Endodermal cell (in vitro differentiated cells): Measurements from ENCODE around the gene PLA2G7. TPM values are rescaled to one million over a fixed set of nuclear protein-coding genes. Genes with fewer than 3 reads are reported as not detected.

ENCODE experiments used
- DNase-seq: peaks from one replicate; pipeline ENCODE4 v3.0.0-alpha.2; 2017
- H3K27ac ChIP-seq: 2 replicates; pipeline ENCODE4 v1.5.1; 2013; ENCODE audit warnings: mild to moderate bottlenecking, low read depth, low read length, moderate library complexity
- H3K27me3 ChIP-seq: 2 replicates; pipeline ENCODE4 v1.6.1; 2013; ENCODE audit warnings: mild to moderate bottlenecking, low read length, moderate library complexity; ENCODE audit not compliant: insufficient read depth, control insufficient read depth, poor library complexity, severe bottlenecking
- H3K36me3 ChIP-seq: 2 replicates; pipeline ENCODE4 v1.7.0; 2013; ENCODE audit warnings: mild to moderate bottlenecking, low read length, moderate library complexity; ENCODE audit not compliant: control insufficient read depth, insufficient read depth
- H3K4me1 ChIP-seq: one replicate; pipeline ENCODE4 v1.7.0; 2013; ENCODE audit warnings: low read length; ENCODE audit not compliant: control insufficient read depth, insufficient read depth
- H3K4me3 ChIP-seq: 2 replicates; pipeline ENCODE4 v1.5.1; 2013; ENCODE audit warnings: mild to moderate bottlenecking, low read length, moderate library complexity
- H3K9ac ChIP-seq: 2 replicates; pipeline ENCODE4 v1.6.1; 2013; ENCODE audit warnings: mild to moderate bottlenecking, low read length, moderate library complexity; ENCODE audit not compliant: poor library complexity, severe bottlenecking; ENCODE audit errors: extremely low read depth
- H3K9me3 ChIP-seq: 2 replicates; pipeline ENCODE4 v1.6.1; 2013; ENCODE audit warnings: mild to moderate bottlenecking, low read length, moderate library complexity; ENCODE audit not compliant: control insufficient read depth
- H3K27ac Mint-ChIP-seq: 2 replicates; pipeline ENCODE4 v1.8.0; 2020; ENCODE audit warnings: mixed read lengths
- H3K27me3 Mint-ChIP-seq: 2 replicates; pipeline ENCODE4 v1.8.0; 2021; ENCODE audit warnings: mild to moderate bottlenecking, mixed read lengths; ENCODE audit not compliant: insufficient read depth
- H3K36me3 Mint-ChIP-seq: 2 replicates; pipeline ENCODE4 v1.8.0; 2020; ENCODE audit warnings: low read depth, mixed read lengths
- H3K4me1 Mint-ChIP-seq: 2 replicates; pipeline ENCODE4 v1.8.0; 2020; ENCODE audit warnings: mixed read lengths
- H3K4me3 Mint-ChIP-seq: 2 replicates; pipeline ENCODE4 v1.8.0; 2020; ENCODE audit warnings: mild to moderate bottlenecking, moderate library complexity, mixed read lengths
- H3K9me3 Mint-ChIP-seq: 2 replicates; pipeline ENCODE4 v1.8.0; 2020; ENCODE audit warnings: mild to moderate bottlenecking, mixed read lengths
- CTCF ChIP-seq: fragments of 200-600 bp; sonication (generic); conservative IDR thresholded peaks from 2 replicates; pipeline ENCODE4 v1.5.0; 2021; ENCODE audit warnings: antibody characterized with exemption, mild to moderate bottlenecking
- WGBS, 2 experiments: methylation state at CpG; one replicate each; pipeline versions ENCODE4 v1.1.5 to v1.1.7; 2013; ENCODE audit warnings: missing lambda C conversion rate in 2 of 2, mixed read lengths in 1 of 2; ENCODE audit not compliant: insufficient coverage in 1 of 2, insufficient read length in 1 of 2; 5-methylcytosine and 5-hydroxymethylcytosine counted together
- total RNA-seq, 2 donors: library from RNA; stranded (reverse); fragmentation: NEBNext Ultra II Directional in 1 of 2; extraction: Animal tissue kit (Norgen Biotek cat#: 25700) in 1 of 2; gene quantifications; 2 replicates in 1 of 2; 3 replicates in 1 of 2; pipeline ENCODE4 v1.2.1, GENCODE V29; 2021

Gene PLA2G7
- total RNA-seq, 2 donors from 2014 or later, result 1.1 to 3.2 TPM

- no peaks in the 10 kb centered on the region for H3K36me3 Mint-ChIP-seq
- H3K4me3 Mint-ChIP-seq, result no peak overlapping the region
- 85% methylated on average over 1 of the region's 1 CpG; no CpG with 5 or more reads in 1 of the 2 experiments for WGBS, 2 experiments
These were observed 20.7 kb upstream of the PLA2G7 start for GRCh38 chr6:46755865-46756264.

GRCh38 chr6:46751658-46752057, 16.5 kb upstream of the PLA2G7 start:
- Mint-ChIP-seq H3K4me3 (no peak overlapping the region), H3K36me3 (no peaks in the 10 kb centered on the region), H3K27me3 (no peaks in the 10 kb centered on the region), H3K4me1 (peaks cover 6% of the 10 kb centered on the region), H3K27ac (no peak overlapping the region), H3K9me3 (no peaks in the 10 kb centered on the region)
- WGBS, 2 experiments, result 89 to 93% methylated on average over 3 of the region's 3 CpGs
- Histone ChIP-seq H3K9ac (no peak overlapping the region), H3K27ac (no peak overlapping the region), H3K9me3 (no peaks in the 10 kb centered on the region), H3K27me3 (no peaks in the 10 kb centered on the region), H3K36me3 (no peaks in the 10 kb centered on the region), H3K4me3 (no peak overlapping the region), H3K4me1 (no peaks in the 10 kb centered on the region)
- no peak for DNase-seq
- no peak for TF ChIP-seq CTCF

More at GRCh38 chr6:46755865-46756264, 20.7 kb upstream of the PLA2G7 start:
- Histone ChIP-seq H3K9me3 (no peaks in the 10 kb centered on the region), H3K9ac (no peak overlapping the region), H3K36me3 (no peaks in the 10 kb centered on the region), H3K4me3 (no peak overlapping the region), H3K4me1 (no peaks in the 10 kb centered on the region), H3K27ac (no peak overlapping the region), H3K27me3 (no peaks in the 10 kb centered on the region)
- no peaks in the 10 kb centered on the region for H3K4me1 Mint-ChIP-seq
- H3K9me3 Mint-ChIP-seq, result no peaks in the 10 kb centered on the region
- TF ChIP-seq CTCF, result no peak
- no peak overlapping the region for H3K27ac Mint-ChIP-seq
- no peak for DNase-seq
- H3K27me3 Mint-ChIP-seq, result no peaks in the 10 kb centered on the region

GRCh38 chr6:46749731-46750130, 14.6 kb upstream of the PLA2G7 start:
- no peak overlapping the region for H3K4me3 Mint-ChIP-seq
- no peaks in the 10 kb centered on the region for H3K4me1 ChIP-seq
- DNase-seq, result peak; percentile 65
- no peak overlapping the region for H3K27ac ChIP-seq
- no peak overlapping the region for H3K27ac Mint-ChIP-seq
- no peak overlapping the region for H3K4me3 ChIP-seq
- H3K27me3 Mint-ChIP-seq, result peaks cover 4% of the 10 kb centered on the region
- TF ChIP-seq CTCF, result no peak
- no peaks in the 10 kb centered on the region for H3K36me3 ChIP-seq
- H3K36me3 Mint-ChIP-seq, result no peaks in the 10 kb centered on the region
- H3K9ac ChIP-seq, result no peak overlapping the region
- no peaks in the 10 kb centered on the region for H3K9me3 Mint-ChIP-seq
- H3K4me1 Mint-ChIP-seq, result peaks cover 6% of the 10 kb centered on the region
- no peaks in the 10 kb centered on the region for H3K9me3 ChIP-seq
- 60 to 68% methylated on average over 5 of the region's 5 CpGs for WGBS, 2 experiments
- peaks cover 12% of the 10 kb centered on the region for H3K27me3 ChIP-seq
